HUES64 (cell line): Measurements from ENCODE around the gene ALKBH2.
"Not testable (repeated sequence)": the region's sequence is repeated elsewhere in the genome, so short reads cannot be mapped to it uniquely, and the experiment has no call there.

Experiments
- H3K27ac ChIP-seq: 2 replicates; pipeline ENCODE4 v1.7.0; 2013; ENCODE audit warnings: low read depth, low read length, inconsistent platforms
- H3K27me3 ChIP-seq: 2 replicates; pipeline ENCODE4 v1.6.1; 2013; ENCODE audit warnings: mild to moderate bottlenecking, low read length; ENCODE audit not compliant: insufficient read depth
- H3K36me3 ChIP-seq: 2 replicates; pipeline ENCODE4 v1.6.1; 2013; ENCODE audit warnings: mild to moderate bottlenecking, low read length; ENCODE audit not compliant: insufficient read depth
- H3K4me1 ChIP-seq: 2 replicates; pipeline ENCODE4 v1.6.1; 2013; ENCODE audit warnings: mild to moderate bottlenecking, low read length, moderate library complexity; ENCODE audit not compliant: insufficient read depth
- H3K4me3 ChIP-seq: 2 replicates; pipeline ENCODE4 v1.5.1; 2013; ENCODE audit warnings: mild to moderate bottlenecking, low read length, moderate library complexity
- H3K9ac ChIP-seq: 2 replicates; pipeline ENCODE4 v1.6.1; 2013; ENCODE audit warnings: mild to moderate bottlenecking, low read depth, low read length
- H3K9me3 ChIP-seq: 2 replicates; pipeline ENCODE4 v1.6.1; 2013; ENCODE audit warnings: low read depth, low read length; ENCODE audit not compliant: insufficient read depth
- WGBS: fragments of 150-250, 120-280 bp; methylation state at CpG from one replicate; pipeline ENCODE4 v1.1.7; 2013; ENCODE audit warnings: missing lambda C conversion rate; 5-methylcytosine and 5-hydroxymethylcytosine counted together

ALKBH2 gene

GRCh38 chr12:109049794-109050193, 43.5 kb downstream of the ALKBH2 start:
- not testable (repeated sequence) for H3K27me3 ChIP-seq, H3K4me3 ChIP-seq
- 93% methylated on average over 8 of the region's 8 CpGs for WGBS

GRCh38 chr12:109048706-109049105, 44.6 kb downstream of the ALKBH2 start:
- H3K27me3 ChIP-seq: not testable (repeated sequence)

More at GRCh38 chr12:109049794-109050193, 43.5 kb downstream of the ALKBH2 start:
- H3K36me3 ChIP-seq, H3K9me3 ChIP-seq, H3K9ac ChIP-seq, H3K27ac ChIP-seq, H3K4me1 ChIP-seq: not testable (repeated sequence)

GRCh38 chr12:109047081-109047805, 46.0 kb downstream of the ALKBH2 start:
- H3K27me3 ChIP-seq: peaks cover 10% of the 10 kb centered on the region; the same call in 1 of the 2 replicates
- H3K36me3 ChIP-seq: no peaks in the 10 kb centered on the region
- H3K4me1 ChIP-seq: no peaks in the 10 kb centered on the region
- no peak overlapping the region for H3K4me3 ChIP-seq
- no peaks in the 10 kb centered on the region for H3K9me3 ChIP-seq
- H3K9ac ChIP-seq: no peak overlapping the region
- 82% methylated on average over 7 of the region's 8 CpGs for WGBS
- H3K27ac ChIP-seq: no peak overlapping the region

More at GRCh38 chr12:109048706-109049105, 44.6 kb downstream of the ALKBH2 start:
- not testable (repeated sequence) for H3K9me3 ChIP-seq, H3K9ac ChIP-seq, H3K4me1 ChIP-seq, H3K4me3 ChIP-seq, H3K27ac ChIP-seq, H3K36me3 ChIP-seq
- WGBS: 83% methylated on average over 2 of the region's 3 CpGs

GRCh38 chr12:109044241-109044640, 49.0 kb downstream of the ALKBH2 start:
- Histone ChIP-seq H3K4me3 (no peak overlapping the region), H3K36me3 (no peaks in the 10 kb centered on the region), H3K27ac (no peak overlapping the region), H3K4me1 (no peaks in the 10 kb centered on the region), H3K9me3 (peaks cover 6% of the 10 kb centered on the region; the same call in 1 of the 2 replicates), H3K27me3 (peaks cover 10% of the 10 kb centered on the region; the same call in 1 of the 2 replicates), H3K9ac (no peak overlapping the region)
- 89% methylated on average over 5 of the region's 5 CpGs for WGBS
